Vagina (tissue), 2 donors: ENCODE results near the gene BRIP1.

Source experiments
- POLR2AphosphoS5 ChIP-seq, 2 donors: sonication (generic); formaldehyde crosslinking; IDR thresholded peaks; one replicate each; pipeline ENCODE4 v1.9.0; 2017; ENCODE audit warnings: antibody characterized with exemption in 2 of 2, mild to moderate bottlenecking in 2 of 2, low read depth in 1 of 2; ENCODE audit not compliant: insufficient read depth in 1 of 2
- TF ChIP-seq, protein P1 (sequence below), 3 experiments: fragments of 450-650 bp in 2 of 3; fragments of 200-600 bp in 1 of 3; sonication (generic) in 1 of 3; IDR thresholded peaks; one replicate each; pipeline ENCODE4 v1.5.1; 2017 to 2019; ENCODE audit warnings: antibody characterized with exemption in 3 of 3, mild to moderate bottlenecking in 2 of 3, moderate library complexity in 2 of 3

- TF ChIP-seq, protein P1, sequence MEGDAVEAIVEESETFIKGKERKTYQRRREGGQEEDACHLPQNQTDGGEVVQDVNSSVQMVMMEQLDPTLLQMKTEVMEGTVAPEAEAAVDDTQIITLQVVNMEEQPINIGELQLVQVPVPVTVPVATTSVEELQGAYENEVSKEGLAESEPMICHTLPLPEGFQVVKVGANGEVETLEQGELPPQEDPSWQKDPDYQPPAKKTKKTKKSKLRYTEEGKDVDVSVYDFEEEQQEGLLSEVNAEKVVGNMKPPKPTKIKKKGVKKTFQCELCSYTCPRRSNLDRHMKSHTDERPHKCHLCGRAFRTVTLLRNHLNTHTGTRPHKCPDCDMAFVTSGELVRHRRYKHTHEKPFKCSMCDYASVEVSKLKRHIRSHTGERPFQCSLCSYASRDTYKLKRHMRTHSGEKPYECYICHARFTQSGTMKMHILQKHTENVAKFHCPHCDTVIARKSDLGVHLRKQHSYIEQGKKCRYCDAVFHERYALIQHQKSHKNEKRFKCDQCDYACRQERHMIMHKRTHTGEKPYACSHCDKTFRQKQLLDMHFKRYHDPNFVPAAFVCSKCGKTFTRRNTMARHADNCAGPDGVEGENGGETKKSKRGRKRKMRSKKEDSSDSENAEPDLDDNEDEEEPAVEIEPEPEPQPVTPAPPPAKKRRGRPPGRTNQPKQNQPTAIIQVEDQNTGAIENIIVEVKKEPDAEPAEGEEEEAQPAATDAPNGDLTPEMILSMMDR (IDR thresholded peaks at IDR 0.05), result no peak
- TF ChIP-seq POLR2AphosphoS5 (IDR thresholded peaks at IDR 0.05; ENCODE audit: insufficient read depth in 1 of 2, low read depth in 1 of 2), result no peak
Observed at GRCh38 chr17:61764846-61765245, 98.5 kb downstream of the BRIP1 start.
